HG03095 (cell line): ENCODE data around the gene REXO1.
A peak's percentile ranks its signal among the peaks of the same experiment; 100 is the strongest.
"Not testable (repeated sequence)": the region's sequence is repeated elsewhere in the genome, so short reads cannot be mapped to it uniquely, and the experiment has no call there.

Experiments used
- ATAC-seq: cut with Tn5 transposase; IDR thresholded peaks from one replicate; pipeline ENCODE4 v1.9.1; 2021; ENCODE audit warnings: moderate library complexity; ENCODE audit not compliant: unreplicated experiment

The REXO1 gene

DNA sequence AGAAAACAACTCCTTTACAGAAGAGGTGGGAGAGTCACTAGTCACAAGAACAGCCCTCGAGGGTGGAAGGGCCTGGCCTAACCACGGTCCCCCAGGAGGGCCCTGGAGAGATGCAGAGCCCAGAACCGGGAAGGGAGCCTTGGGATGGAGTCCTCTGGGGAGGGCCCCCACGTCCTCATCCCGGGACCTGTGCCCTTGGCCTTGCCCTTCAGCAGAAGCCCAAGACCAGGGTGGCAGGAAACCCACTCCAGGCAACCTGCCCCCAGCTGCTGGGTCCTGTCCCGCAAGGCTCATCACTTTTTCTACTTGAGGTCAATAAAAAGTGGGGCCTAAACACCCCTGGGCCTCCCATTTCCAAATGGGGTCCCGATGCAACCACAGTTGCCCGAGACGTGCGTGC lies 33.9 kb downstream of the REXO1 start:
- ATAC-seq: no peak

DNA sequence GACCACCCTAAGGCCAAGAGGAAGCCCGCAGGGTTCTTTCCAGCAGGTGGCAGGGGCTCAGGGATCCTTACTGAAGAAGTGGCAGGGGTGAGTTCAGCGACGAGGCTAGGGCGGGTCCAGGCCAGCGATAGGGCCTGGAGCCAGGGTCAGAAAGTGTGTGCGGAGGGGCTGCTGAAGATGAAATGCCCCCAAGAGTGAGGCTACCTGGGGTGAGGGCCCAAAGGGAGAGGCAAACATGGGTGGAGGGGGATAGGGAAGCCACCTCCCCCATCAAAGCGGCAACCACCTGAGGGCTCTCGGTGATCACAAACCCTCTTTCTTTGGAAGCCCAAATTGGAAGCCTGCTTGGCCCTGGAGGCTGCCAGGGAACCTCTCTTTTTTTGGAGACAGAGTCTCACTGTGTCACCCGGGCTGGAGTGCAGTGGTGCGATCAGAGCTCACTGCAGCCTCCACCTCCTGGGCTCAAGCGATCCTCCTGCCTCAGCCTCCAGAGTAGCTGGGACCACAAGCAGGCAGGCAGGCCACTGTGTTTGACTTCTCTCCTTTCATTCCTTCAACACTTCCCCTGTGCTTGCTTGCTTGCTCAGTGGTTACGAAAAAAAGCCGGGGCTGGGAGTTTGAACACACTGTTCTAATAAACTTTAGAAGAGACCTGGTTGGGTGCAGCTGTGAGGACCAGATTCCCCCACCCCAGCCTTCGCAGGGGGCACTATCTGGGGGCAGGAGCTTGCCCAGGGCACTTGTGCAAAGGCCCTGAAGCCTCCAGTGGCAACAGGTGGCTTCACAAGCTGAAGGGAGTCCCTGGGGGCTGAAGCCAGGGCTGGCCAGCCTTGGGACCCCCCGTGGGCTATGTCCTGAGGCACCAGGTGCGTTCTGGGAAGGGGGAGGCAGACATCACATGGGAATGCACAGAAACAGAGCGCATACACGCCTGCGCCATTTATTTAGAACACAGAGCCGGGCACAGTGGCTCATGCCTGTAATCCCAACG lies 34.8 kb downstream of the REXO1 start:
- ATAC-seq: no peak

DNA sequence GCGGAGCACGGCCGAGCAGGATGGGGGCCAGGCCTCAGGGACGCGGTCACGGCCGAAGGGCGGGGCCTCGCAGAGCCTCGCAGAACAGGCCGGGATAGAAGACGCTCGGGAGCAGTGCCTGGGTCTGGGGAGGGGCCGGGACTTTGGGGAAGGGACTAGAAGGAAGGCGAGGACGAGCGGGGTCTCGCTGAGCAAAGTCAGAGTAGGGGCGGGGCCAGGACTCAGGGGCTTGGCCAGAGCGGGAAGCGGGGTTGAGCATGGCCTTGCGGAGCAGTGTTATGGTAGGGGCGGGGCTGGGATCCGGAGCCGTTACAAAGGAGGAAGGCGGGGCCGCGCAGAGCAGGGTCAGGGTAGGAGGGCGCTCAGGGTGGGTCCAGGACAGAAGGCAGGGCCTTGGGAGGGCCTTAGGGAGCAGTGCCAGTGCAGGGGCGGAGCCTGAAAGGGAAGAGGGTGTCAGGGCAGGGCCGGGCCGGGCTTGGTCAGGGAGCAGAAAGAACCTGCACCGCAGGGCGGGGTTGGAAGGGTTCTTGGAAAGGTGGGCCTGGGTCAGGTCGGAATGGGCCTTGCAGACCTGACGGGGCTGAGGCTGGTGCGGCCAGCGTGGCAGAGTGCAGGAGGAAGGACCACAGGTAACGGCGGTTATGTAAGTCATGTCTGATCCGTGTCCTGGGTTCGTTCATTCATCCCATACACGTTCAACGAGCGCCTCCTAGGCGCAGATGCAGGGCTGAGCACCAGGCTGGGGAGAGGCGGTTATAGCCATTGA lies 35.7 kb downstream of the REXO1 start:
- ATAC-seq: peak; percentile 67

- peak; percentile 7 for ATAC-seq
Measured at GRCh38 chr19:1811942-1812425, 36.3 kb downstream of the REXO1 start, which contains the start of gene ATP8B3. Gene ATP8B3, minus strand, starts transcription at chr19:1812276. Its CDS starts 540 bp downstream, at chr19:1811736.

DNA sequence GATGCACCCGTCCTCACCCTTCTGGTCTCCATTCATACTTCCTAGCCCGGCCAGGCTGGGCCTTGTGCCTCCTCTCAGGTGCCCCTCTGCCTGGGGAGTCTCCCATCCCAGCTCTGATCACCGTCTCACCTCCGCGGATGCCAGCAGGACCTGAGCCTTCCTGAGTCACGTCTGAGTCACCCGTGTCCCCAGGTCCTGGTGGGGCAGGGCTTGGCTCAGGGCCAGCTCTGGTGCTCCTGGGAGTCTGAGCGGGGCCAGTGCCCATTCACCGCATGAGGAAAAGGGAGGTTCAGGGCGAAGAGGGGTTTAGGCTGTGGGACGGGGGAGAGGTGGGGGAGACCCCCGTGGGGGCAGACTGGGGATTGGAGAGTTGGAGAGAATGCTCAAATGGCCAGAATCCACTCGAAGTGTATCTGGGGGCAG lies 36.8 kb downstream of the REXO1 start:
- no peak for ATAC-seq

DNA sequence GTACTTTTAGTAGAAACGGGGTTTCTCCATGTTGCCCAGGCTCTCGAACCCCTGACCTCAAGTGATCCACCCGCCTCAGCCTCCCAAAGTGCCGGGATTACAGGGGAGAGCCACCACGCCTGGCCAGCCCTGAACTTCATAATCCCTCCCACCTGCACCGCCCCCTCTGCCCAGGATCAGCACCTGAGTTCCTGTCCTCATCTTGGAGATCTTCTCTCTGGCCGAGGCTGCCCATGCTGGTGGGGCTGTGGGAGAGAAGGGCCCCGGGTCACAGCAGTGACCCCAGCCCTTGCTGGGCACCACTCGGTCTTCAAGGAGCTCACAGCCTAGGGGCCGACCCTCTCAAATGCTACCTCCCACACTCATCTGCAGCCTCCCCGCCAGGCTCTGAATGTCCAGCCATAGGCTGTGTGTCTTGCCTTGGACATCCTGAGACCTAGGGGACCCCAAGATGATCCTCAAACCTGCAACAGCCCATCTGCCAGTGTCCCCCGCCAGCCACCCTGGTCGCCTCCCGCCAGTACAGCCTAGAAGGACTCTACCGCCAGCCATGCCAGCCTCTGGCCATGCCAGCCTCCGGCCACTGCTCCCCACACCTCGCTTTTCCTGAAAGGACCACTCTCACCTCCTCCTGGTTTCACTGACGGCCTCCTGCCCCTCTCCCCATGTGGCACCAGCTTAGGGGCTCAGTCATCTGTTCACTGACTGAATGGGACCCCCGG lies 37.7 kb downstream of the REXO1 start:
- no peak for ATAC-seq

- ATAC-seq: no peak
Measured at GRCh38 chr19:1809678-1810077, 38.6 kb downstream of the REXO1 start.

DNA sequence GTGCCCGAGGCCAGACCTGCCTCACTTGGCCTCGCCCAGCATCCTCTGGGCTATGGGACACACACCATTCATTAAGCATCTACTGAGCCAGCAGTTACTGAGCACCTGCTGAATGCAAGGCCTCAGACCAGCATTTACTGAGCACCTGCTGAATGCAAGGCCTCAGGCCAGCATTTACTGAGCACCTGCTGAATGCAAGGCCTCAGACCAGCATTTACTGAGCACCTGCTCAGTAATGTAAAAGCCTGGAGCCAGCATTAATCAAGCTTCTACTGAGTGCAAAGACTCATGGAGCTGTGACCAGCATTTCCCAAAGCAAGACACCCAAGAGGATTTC lies 39.9 kb downstream of the REXO1 start:
- no peak for ATAC-seq

DNA sequence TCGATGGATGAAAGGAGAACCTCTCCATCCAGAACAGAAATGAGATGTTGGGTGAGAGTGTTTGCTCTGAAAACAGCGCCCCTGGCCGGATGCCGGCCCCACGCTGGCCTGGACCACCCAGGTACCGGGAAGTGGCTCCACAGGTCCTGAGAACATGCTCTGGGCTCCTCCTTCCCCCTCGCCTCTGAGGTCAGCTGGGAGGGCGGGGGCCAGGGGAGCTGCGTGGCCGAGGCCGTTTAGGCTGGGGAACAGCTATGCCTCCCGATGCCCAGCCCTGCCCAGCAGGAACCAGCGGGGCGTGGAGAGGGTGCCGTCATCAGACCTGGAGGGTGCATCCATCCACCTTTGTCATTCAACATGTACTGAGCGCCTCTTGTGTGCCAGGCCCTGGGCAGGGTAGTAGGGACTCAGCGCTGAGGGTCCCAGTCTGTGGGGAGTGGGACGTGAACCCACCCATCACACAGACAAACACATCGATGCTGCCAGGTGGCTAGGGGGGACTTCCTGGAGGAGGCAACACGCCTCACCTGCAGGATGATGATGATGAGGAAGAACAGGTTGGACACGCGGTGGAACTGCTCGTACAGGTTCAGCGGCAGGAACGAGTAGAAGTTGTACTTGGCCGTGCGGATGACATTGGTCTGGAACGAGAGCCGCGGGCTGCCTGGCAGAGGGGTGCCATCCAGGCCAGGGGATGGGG lies 40.4 kb downstream of the REXO1 start:
- ATAC-seq: no peak

GRCh38 chr19:1807030-1807694 lies 41.1 kb downstream of the REXO1 start:
- ATAC-seq: no peak

GRCh38 chr19:1806184-1807029 lies 41.9 kb downstream of the REXO1 start:
- ATAC-seq: no peak

- no peak for ATAC-seq
Measured at GRCh38 chr19:1805401-1806183, 42.7 kb downstream of the REXO1 start.

- no peak for ATAC-seq
Measured at GRCh38 chr19:1804858-1805257, 43.4 kb downstream of the REXO1 start.

- no peak for ATAC-seq
Measured at GRCh38 chr19:1799695-1800342, 48.5 kb downstream of the REXO1 start.

DNA sequence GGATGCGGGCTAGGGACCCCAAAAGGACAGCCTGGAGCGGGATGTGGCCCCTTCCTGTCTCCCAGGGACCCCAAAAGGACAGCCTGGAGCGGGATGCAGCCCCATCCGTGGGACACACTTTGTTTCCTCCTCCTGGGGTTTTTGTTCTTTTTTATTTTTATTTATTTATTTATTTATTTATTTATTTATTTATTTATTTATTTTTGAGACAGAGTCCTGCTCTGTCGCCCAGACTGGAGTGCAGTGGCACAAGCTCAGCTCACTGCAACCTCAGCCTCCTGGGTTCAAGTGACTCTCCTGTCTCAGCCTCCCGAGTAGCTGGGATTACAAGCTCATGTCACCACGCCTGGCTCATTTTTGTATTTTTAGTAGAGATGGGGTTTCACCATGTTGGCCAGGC lies 51.0 kb downstream of the REXO1 start:
- ATAC-seq: not testable (repeated sequence)

- ATAC-seq: no peak
Measured at GRCh38 chr19:1796395-1797142, 51.7 kb downstream of the REXO1 start.
